ENCODE data around the gene PKNOX1. TPM values are rescaled to one million over a fixed set of nuclear protein-coding genes. Genes with fewer than 3 reads are reported as not detected.

Gene PKNOX1
- total and polyA plus RNA-seq, 5 donors from 2014 or later = 13.0 to 22.6 (median 17.1) TPM

- no peak for ATAC-seq (ENCODE audit: low read depth in 2 of 2)
- Mint-ChIP-seq H3K9me3 (no peaks in the 10 kb centered on the region), H3K4me1 (peaks cover 0 to 20% (median 11%) of the 10 kb centered on the region in 4 donors), H3K27me3 (no peaks in the 10 kb centered on the region), H3K36me3 (peaks cover 2% of the 10 kb centered on the region), H3K27ac (no peak overlapping the region), H3K4me3 (peak overlapping the region in 1 of 4 donors; percentile 29)
- Histone ChIP-seq H3K36me3 (ENCODE audit: control insufficient read depth, insufficient read depth, low read length) (no peaks in the 10 kb centered on the region), H3K4me1 (ENCODE audit: control insufficient read depth, insufficient read depth, low read length, poor library complexity, severe bottlenecking) (peaks cover 19% of the 10 kb centered on the region), H3K27me3 (ENCODE audit: control insufficient read depth, insufficient read depth, low read length) (no peaks in the 10 kb centered on the region), H3K27ac (ENCODE audit: insufficient read depth, low read length, poor library complexity, severe bottlenecking) (no peak overlapping the region), H3K9me3 (ENCODE audit: control insufficient read depth in 2 of 2, low read length in 2 of 2) (no peaks in the 10 kb centered on the region), H3K4me3 (ENCODE audit: low read depth, low read length) (no peak overlapping the region)
- no peak for DNase-seq
These were observed 2.5 kb upstream of the PKNOX1 start for GRCh38 chr21:42971897-42972275.

GRCh38 chr21:42973309-42973990 is 912 bp upstream of the PKNOX1 start:
- peak in 1 of 3 donors; percentile 12 for DNase-seq
- H3K36me3 ChIP-seq (ENCODE audit: control insufficient read depth, insufficient read depth, low read length) = peaks cover 2% of the 10 kb centered on the region
- no peaks in the 10 kb centered on the region for H3K27me3 ChIP-seq (ENCODE audit: control insufficient read depth, insufficient read depth, low read length)
- H3K4me3 ChIP-seq (ENCODE audit: low read depth, low read length) = peak overlapping the region; percentile 57
- Mint-ChIP-seq H3K27ac (peak overlapping the region; percentile 69 to 92 (median 79)), H3K9me3 (no peaks in the 10 kb centered on the region), H3K36me3 (peaks cover 6% of the 10 kb centered on the region), H3K4me3 (peak overlapping the region; percentile 83 to 96 (median 86)), H3K27me3 (no peaks in the 10 kb centered on the region), H3K4me1 (peaks cover 0 to 29% (median 16%) of the 10 kb centered on the region in 4 donors)
- no peaks in the 10 kb centered on the region for H3K9me3 ChIP-seq (ENCODE audit: control insufficient read depth in 2 of 2, low read length in 2 of 2)
- peaks cover 19% of the 10 kb centered on the region for H3K4me1 ChIP-seq (ENCODE audit: control insufficient read depth, insufficient read depth, low read length, poor library complexity, severe bottlenecking)
- no peak for ATAC-seq (ENCODE audit: low read depth in 2 of 2)
- peak overlapping the region; percentile 93 for H3K27ac ChIP-seq (ENCODE audit: insufficient read depth, low read length, poor library complexity, severe bottlenecking)

GRCh38 chr21:42974832-42975820 is 764 bp downstream of the PKNOX1 start:
- H3K27me3 Mint-ChIP-seq = no peaks in the 10 kb centered on the region
- Histone ChIP-seq H3K4me1 (ENCODE audit: control insufficient read depth, insufficient read depth, low read length, poor library complexity, severe bottlenecking) (peaks cover 19% of the 10 kb centered on the region), H3K27ac (ENCODE audit: insufficient read depth, low read length, poor library complexity, severe bottlenecking) (peak overlapping the region; percentile 82), H3K9me3 (ENCODE audit: control insufficient read depth in 2 of 2, low read length in 2 of 2) (no peaks in the 10 kb centered on the region), H3K27me3 (ENCODE audit: control insufficient read depth, insufficient read depth, low read length) (no peaks in the 10 kb centered on the region), H3K4me3 (ENCODE audit: low read depth, low read length) (peak overlapping the region; percentile 82), H3K36me3 (ENCODE audit: control insufficient read depth, insufficient read depth, low read length) (peaks cover 2% of the 10 kb centered on the region)
- peaks cover 5 to 39% (median 23%) of the 10 kb centered on the region in 4 donors for H3K4me1 Mint-ChIP-seq
- peak in 2 of 3 donors; percentile 60 to 65 for DNase-seq
- peak overlapping the region; percentile 83 to 94 (median 91) for H3K27ac Mint-ChIP-seq
- peak overlapping the region; percentile 90 to 95 (median 92) for H3K4me3 Mint-ChIP-seq
- H3K9me3 Mint-ChIP-seq = no peaks in the 10 kb centered on the region
- peak; percentile 1 for ATAC-seq (ENCODE audit: low read depth in 2 of 2)
- H3K36me3 Mint-ChIP-seq = peaks cover 10% of the 10 kb centered on the region

GRCh38 chr21:42975886-42976608 is 1.7 kb downstream of the PKNOX1 start:
- Mint-ChIP-seq H3K27ac (peak overlapping the region; percentile 83 to 94 (median 91)), H3K9me3 (no peaks in the 10 kb centered on the region), H3K27me3 (no peaks in the 10 kb centered on the region), H3K4me3 (peak overlapping the region; percentile 90 to 95 (median 92)), H3K36me3 (peaks cover 10% of the 10 kb centered on the region), H3K4me1 (peaks cover 13 to 47% (median 30%) of the 10 kb centered on the region in 4 donors)
- Histone ChIP-seq H3K27ac (ENCODE audit: insufficient read depth, low read length, poor library complexity, severe bottlenecking) (peak overlapping the region; percentile 79), H3K4me1 (ENCODE audit: control insufficient read depth, insufficient read depth, low read length, poor library complexity, severe bottlenecking) (peaks cover 19% of the 10 kb centered on the region), H3K36me3 (ENCODE audit: control insufficient read depth, insufficient read depth, low read length) (peaks cover 2% of the 10 kb centered on the region), H3K9me3 (ENCODE audit: control insufficient read depth in 2 of 2, low read length in 2 of 2) (no peaks in the 10 kb centered on the region), H3K4me3 (ENCODE audit: low read depth, low read length) (peak overlapping the region; percentile 82), H3K27me3 (ENCODE audit: control insufficient read depth, insufficient read depth, low read length) (no peaks in the 10 kb centered on the region)
- no peak for ATAC-seq (ENCODE audit: low read depth in 2 of 2)
- peak in 1 of 3 donors; percentile 25 for DNase-seq

GRCh38 chr21:42980312-42981213 is 6.2 kb downstream of the PKNOX1 start:
- DNase-seq (no peak), ATAC-seq (ENCODE audit: low read depth in 2 of 2) (no peak)
- Mint-ChIP-seq H3K4me1 (peaks cover 13 to 59% (median 40%) of the 10 kb centered on the region in 4 donors), H3K4me3 (peak overlapping the region in 1 of 4 donors; percentile 2), H3K9me3 (no peaks in the 10 kb centered on the region), H3K27ac (peak overlapping the region in 2 of 3 donors; percentile 48 to 56), H3K36me3 (peaks cover 13% of the 10 kb centered on the region), H3K27me3 (no peaks in the 10 kb centered on the region)
- no peak overlapping the region for H3K27ac ChIP-seq (ENCODE audit: insufficient read depth, low read length, poor library complexity, severe bottlenecking)
- H3K27me3 ChIP-seq (ENCODE audit: control insufficient read depth, insufficient read depth, low read length) = no peaks in the 10 kb centered on the region
- H3K4me3 ChIP-seq (ENCODE audit: low read depth, low read length) = no peak overlapping the region
- peaks cover 11% of the 10 kb centered on the region for H3K4me1 ChIP-seq (ENCODE audit: control insufficient read depth, insufficient read depth, low read length, poor library complexity, severe bottlenecking)
- peaks cover 2% of the 10 kb centered on the region for H3K36me3 ChIP-seq (ENCODE audit: control insufficient read depth, insufficient read depth, low read length)
- no peaks in the 10 kb centered on the region for H3K9me3 ChIP-seq (ENCODE audit: control insufficient read depth in 2 of 2, low read length in 2 of 2)

DNA sequence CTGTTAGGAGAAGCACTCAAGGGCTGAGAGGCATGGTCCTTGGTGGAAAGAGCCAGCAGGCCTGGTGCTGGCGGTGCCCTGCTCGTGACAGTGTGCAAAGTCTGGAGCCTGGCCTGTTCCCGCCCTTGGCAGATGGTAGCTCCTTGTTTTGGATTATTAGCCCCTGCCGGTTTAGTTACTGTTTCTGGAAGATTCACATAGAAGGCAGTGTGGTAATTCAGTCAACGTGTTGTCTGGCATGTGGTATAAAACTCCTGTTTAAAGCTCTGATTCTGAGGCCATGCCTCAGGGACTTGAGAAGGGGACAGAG is 6.8 kb downstream of the PKNOX1 start:
- Mint-ChIP-seq H3K27me3 (no peaks in the 10 kb centered on the region), H3K9me3 (no peaks in the 10 kb centered on the region), H3K4me3 (no peak overlapping the region), H3K27ac (no peak overlapping the region), H3K4me1 (peaks cover 13 to 55% (median 36%) of the 10 kb centered on the region in 4 donors), H3K36me3 (peaks cover 13% of the 10 kb centered on the region)
- Histone ChIP-seq H3K27ac (ENCODE audit: insufficient read depth, low read length, poor library complexity, severe bottlenecking) (no peak overlapping the region), H3K4me1 (ENCODE audit: control insufficient read depth, insufficient read depth, low read length, poor library complexity, severe bottlenecking) (peaks cover 4% of the 10 kb centered on the region), H3K9me3 (ENCODE audit: control insufficient read depth in 2 of 2, low read length in 2 of 2) (no peaks in the 10 kb centered on the region), H3K27me3 (ENCODE audit: control insufficient read depth, insufficient read depth, low read length) (no peaks in the 10 kb centered on the region), H3K36me3 (ENCODE audit: control insufficient read depth, insufficient read depth, low read length) (peaks cover 2% of the 10 kb centered on the region), H3K4me3 (ENCODE audit: low read depth, low read length) (no peak overlapping the region)
- no peak for DNase-seq
- no peak for ATAC-seq (ENCODE audit: low read depth in 2 of 2)

Data from CD4-positive, CD25-positive, alpha-beta regulatory T cell (primary cell).